ENCODE data around the gene PTPRU. TPM values are rescaled to one million over a fixed set of nuclear protein-coding genes. Genes with fewer than 3 reads are reported as not detected.

The PTPRU gene
- total RNA-seq, 4 donors from 2014 or later = 12.9 to 17.9 (median 14.7) TPM

DNA sequence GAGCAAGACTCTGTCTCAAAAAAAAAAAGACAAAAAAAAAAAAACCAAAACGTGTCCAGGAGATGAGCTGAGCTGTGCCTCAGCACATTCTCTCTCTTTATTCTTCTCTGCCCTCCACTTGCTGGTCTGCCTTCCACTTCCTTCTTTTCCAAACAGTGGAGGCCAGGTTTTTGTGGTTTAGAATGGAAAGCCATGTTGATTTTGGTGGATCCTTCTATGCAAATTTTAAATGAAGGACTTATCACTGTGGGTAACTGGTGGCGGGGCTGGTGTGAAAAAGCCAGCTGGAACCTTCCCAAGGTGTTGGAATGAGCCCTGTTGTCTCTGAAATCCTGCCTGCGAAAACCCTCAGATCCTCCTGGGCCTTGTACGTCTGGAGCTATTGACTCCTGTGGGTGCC, 61.9 kb downstream of the PTPRU start:
- TF ChIP-seq, protein P1, sequence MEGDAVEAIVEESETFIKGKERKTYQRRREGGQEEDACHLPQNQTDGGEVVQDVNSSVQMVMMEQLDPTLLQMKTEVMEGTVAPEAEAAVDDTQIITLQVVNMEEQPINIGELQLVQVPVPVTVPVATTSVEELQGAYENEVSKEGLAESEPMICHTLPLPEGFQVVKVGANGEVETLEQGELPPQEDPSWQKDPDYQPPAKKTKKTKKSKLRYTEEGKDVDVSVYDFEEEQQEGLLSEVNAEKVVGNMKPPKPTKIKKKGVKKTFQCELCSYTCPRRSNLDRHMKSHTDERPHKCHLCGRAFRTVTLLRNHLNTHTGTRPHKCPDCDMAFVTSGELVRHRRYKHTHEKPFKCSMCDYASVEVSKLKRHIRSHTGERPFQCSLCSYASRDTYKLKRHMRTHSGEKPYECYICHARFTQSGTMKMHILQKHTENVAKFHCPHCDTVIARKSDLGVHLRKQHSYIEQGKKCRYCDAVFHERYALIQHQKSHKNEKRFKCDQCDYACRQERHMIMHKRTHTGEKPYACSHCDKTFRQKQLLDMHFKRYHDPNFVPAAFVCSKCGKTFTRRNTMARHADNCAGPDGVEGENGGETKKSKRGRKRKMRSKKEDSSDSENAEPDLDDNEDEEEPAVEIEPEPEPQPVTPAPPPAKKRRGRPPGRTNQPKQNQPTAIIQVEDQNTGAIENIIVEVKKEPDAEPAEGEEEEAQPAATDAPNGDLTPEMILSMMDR (IDR thresholded peaks at IDR 0.05; ENCODE audit: low read depth) = no peak

GRCh38 chr1:29299446-29299845, 63.1 kb downstream of the PTPRU start:
- TF ChIP-seq, protein P1 (IDR thresholded peaks at IDR 0.05; ENCODE audit: low read depth) = no peak

- TF ChIP-seq, protein P1 (IDR thresholded peaks at IDR 0.05; ENCODE audit: low read depth) = no peak
Measured at GRCh38 chr1:29303201-29304024, 67.1 kb downstream of the PTPRU start.

GRCh38 chr1:29304025-29304684, 67.8 kb downstream of the PTPRU start:
- TF ChIP-seq, protein P1 (IDR thresholded peaks at IDR 0.05; ENCODE audit: low read depth) = no peak

DNA sequence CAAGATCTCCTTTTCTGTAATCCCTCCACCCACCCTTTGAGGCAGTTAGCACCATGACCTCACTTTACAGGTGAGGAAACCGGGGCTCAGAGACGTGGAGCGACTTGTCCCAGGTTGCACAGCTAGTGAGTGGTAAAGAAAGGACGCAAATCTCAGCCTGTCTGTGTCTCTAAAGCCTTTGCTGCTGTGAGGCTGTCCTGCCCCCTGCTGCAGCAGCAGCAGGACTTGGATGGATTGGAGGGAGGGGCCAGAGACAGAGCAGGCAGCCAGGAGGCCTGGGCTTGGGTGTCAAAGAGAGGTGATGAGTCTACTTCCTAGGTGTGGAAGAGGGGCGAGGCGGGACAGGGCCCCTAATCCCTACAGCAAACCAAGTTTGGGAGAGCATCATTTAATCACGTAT, 69.6 kb downstream of the PTPRU start:
- TF ChIP-seq, protein P1 (IDR thresholded peaks at IDR 0.05; ENCODE audit: low read depth) = no peak

DNA sequence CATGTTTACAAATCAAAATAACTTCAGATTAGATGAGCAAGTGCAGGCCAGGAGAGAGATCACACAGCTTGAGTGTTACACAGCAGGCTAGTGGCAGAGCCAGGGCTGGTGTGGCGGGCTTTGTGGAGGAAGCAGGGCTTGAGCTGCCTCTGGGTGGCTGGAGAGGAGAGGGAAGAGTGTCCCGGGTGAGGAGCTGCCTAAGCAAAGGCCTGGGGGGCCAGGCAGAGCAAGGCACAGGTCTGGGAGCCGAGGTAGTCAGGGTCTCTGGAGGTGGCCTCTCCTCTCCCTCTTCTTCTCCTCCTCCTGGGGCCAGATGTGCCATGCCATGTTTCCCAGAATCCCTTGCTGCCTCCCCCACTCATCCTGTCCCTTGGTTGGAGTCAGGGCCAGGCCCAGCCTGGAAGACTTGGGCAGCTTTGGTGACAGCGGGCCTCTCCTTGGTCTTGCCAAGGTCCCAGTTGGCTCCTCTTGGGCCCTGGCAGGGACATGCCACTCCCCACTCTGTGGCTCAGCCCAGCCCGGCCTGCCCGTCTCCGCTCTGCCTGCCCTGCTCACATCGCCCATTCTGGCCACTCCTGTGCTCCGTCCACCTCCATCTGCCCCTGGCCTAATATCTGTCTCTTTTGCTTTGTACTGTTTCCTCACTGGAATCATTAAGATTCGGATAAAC, 70.3 kb downstream of the PTPRU start:
- TF ChIP-seq, protein P1 (IDR thresholded peaks at IDR 0.05; ENCODE audit: low read depth) = no peak

- TF ChIP-seq, protein P1 (IDR thresholded peaks at IDR 0.05; ENCODE audit: low read depth) = no peak
Measured at GRCh38 chr1:29309075-29309474, 72.8 kb downstream of the PTPRU start.
